ENCODE data around the gene ACOT7.
"Not testable (repeated sequence)": the region's sequence is repeated elsewhere in the genome, so short reads cannot be mapped to it uniquely, and the experiment has no call there.

Gene ACOT7

DNA sequence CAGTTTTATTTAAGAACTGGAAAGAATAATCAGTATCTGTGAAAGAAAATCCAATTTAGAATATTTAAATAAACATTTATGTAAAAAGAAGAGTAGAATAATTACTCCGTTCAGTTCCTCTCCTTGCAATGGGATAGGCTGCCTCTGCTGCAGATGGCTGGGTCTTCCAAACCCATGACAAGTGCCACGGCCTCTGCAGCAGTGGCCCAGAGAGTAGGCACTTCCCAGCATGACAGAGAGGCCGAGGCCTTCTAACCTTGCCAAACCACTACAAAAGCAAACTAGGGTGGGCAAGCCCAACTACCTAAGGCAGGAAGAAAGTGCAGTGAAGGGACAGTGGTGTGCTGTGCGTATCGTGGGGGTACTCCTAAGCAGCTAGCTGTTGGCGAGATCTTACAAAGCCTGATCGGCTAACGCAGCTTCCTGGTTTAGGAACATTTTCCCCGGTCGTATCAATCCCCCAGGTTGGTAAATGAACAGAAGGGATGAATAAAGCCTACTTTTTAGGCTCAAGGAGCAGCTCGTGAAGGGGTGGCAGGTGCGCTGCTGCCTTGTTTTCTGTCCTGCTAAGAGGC is 172.3 kb downstream of the ACOT7 start:
- TF ChIP-seq, protein P1, sequence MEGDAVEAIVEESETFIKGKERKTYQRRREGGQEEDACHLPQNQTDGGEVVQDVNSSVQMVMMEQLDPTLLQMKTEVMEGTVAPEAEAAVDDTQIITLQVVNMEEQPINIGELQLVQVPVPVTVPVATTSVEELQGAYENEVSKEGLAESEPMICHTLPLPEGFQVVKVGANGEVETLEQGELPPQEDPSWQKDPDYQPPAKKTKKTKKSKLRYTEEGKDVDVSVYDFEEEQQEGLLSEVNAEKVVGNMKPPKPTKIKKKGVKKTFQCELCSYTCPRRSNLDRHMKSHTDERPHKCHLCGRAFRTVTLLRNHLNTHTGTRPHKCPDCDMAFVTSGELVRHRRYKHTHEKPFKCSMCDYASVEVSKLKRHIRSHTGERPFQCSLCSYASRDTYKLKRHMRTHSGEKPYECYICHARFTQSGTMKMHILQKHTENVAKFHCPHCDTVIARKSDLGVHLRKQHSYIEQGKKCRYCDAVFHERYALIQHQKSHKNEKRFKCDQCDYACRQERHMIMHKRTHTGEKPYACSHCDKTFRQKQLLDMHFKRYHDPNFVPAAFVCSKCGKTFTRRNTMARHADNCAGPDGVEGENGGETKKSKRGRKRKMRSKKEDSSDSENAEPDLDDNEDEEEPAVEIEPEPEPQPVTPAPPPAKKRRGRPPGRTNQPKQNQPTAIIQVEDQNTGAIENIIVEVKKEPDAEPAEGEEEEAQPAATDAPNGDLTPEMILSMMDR (IDR thresholded peaks at IDR 0.05; ENCODE audit: low read depth, low read length) = no peak
- in situ Hi-C loops (cut with HindIII; ENCODE audit: low sequenced_read_pairs) = no loop called here
- no peak for DNase-seq (ENCODE audit: low read depth, low spot score)
- no peak overlapping the region for H3K4me3 ChIP-seq (ENCODE audit: low read depth, low read length)

DNA sequence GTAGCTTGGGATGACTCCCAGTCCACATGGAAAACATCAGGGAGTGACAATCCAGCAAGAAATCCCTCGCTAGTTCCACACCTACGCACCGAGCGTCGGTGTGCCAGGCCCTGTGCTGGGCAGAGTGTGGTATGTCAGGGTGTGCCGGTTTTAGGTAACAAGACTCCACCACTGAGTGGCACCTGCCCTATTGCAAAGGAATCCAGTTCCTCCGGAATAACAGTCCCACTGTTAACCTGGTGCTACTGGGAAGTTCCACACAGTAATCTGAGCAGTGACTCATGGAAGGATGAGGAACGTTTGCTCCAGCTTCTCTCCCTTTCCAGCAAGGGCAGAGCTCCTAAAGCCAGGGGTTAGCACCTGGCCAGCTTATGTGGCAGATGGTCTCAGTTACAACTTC is 173.3 kb downstream of the ACOT7 start:
- DNase-seq (ENCODE audit: low read depth, low spot score) = no peak
- in situ Hi-C loops (cut with HindIII; ENCODE audit: low sequenced_read_pairs) = no loop called here
- TF ChIP-seq, protein P1 (IDR thresholded peaks at IDR 0.05; ENCODE audit: low read depth, low read length) = no peak

DNA sequence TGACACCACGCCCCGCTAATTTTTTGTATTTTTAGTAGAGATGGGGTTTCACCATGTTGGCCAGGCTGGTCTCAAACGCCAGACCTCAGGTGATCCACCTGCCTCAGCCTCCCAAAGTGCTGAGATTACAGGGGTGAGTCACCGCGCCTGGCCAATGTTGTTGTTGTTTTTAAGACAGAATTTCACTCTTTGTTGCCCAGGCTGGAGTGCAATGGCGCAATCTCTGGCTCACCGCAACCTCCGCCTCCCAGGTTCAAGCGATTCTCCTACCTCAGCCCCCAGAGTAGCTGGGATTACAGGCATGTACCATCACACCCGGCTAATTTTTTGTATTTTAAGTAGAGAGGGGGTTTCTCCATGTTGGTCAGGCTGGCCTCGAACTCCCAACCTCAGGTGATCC is 173.9 kb downstream of the ACOT7 start:
- DNase-seq (ENCODE audit: low read depth, low spot score); H3K4me3 ChIP-seq (ENCODE audit: low read depth, low read length); in situ Hi-C loops (cut with HindIII; ENCODE audit: low sequenced_read_pairs): not testable (repeated sequence)

More for the DNA sequence above, 173.3 kb downstream of the ACOT7 start:
- no peak overlapping the region for H3K4me3 ChIP-seq (ENCODE audit: low read depth, low read length)

DNA sequence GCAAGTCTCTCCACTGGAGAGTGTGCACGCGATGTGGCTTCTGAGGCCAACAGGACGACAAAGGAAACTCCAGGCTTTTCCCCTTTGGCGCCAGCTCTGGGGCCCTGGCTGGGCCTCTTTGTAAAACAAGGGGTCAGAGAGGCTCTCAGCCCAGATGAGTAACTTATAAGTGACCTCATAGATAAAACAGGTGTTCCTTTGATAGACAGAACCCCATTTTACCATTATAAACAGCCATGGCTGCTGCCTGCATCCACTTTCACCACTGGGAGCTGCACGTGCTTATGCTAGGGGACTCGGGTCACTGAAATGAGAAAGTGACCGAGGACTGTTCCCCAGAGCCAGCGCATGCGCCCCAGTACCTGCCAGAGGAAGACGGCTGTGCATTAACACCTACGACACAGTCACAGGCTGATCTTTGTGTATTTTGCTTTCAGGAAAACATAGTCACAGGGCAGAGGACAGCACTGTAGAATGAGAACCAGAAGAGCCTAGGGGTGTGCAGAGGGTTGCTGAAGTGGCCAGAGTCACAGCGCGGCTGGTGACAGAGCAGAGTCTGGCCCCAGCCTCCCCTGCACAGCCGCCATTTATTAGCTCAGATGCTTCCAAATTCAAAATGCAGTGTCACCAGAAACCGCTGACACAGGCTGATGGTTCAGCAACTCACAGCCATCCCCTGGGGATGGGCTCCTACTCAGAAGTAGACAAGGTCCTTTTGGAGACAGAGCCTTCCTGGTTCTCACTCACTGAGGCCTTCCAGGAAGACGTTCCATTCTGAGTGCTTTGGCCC is 175.0 kb downstream of the ACOT7 start:
- in situ Hi-C loops (cut with HindIII; ENCODE audit: low sequenced_read_pairs) = no loop called here

More for the DNA sequence above, 175.0 kb downstream of the ACOT7 start:
- no peak overlapping the region for H3K4me3 ChIP-seq (ENCODE audit: low read depth, low read length)
- no peak for DNase-seq (ENCODE audit: low read depth, low spot score)
- TF ChIP-seq, protein P1 (IDR thresholded peaks at IDR 0.05; ENCODE audit: low read depth, low read length) = no peak

Data from astrocyte of the spinal cord (primary cell).